G401.6 (cell line): ENCODE results near the gene TSPYL4.

Experiments used
- FAIRE-seq: peaks from 2 replicates; lab custom pipeline; 2012; peaks lifted over from hg19 to GRCh38; lab: Jason Lieb, UNC

The TSPYL4 gene

DNA sequence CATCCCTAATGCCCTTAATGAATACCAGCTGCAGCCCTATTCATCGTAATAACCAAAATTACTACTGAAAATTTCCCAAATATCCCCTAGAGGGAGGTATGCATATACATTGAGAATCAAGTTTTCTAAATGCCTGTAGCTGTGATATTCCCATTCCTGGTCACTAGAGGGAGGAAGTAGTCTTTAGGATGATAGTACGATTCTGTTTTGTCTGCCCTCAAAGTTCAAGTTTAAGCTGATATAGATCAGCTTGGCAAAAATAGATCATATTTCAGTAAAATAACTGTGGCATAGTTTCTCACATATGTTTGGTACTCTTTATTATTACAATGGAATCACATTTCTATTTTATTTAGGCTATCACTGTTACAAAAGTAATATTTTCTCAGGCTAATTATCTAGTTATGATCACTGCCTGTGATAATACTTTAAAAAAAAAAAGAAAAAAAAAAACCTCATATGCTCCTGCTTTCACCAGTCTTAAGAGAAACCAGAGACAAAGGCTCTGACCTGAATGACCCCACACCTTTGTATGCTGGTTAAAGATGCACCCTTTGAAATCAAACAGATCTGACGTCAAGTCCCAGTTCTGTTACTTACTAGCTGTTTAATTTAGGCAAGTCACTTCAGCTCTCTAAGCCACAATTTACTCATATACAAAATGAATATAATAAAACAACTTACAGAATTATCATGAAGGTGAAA lies 14.9 kb upstream of the TSPYL4 start:
- peak; percentile 97 for FAIRE-seq

DNA sequence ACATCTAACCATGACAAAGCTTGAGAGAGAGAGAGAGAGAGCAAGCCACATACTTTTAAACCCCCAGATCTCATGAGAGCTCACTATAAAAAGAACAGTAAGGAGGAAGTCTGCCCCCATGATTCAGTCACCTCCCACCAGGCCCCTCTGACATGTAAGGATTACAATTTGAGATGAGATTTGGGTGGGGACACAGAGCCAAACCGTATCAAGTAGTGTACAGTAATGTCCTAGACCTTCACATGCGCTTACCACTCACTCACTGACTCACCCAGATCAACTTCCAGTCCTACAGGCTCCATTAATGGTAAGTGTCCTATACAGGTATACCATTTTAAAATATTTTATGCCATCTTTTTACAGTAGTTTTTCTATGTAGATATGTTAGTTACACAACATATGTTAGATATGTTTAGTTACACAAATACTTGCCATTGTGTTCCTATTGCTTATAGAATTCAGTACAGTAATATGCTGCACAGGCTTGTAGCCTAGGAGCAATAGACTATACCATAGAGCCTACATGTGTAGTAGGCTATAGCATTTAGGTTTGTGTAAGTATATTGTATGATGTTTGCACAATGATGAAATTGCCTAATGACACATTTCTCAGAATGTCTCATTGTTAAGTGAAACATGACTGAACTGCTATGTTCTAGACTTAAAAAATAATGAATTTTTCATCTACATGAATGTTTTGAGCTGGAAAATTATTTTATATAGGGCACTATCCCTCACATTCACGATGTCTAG lies 14.1 kb upstream of the TSPYL4 start:
- FAIRE-seq = no peak

DNA sequence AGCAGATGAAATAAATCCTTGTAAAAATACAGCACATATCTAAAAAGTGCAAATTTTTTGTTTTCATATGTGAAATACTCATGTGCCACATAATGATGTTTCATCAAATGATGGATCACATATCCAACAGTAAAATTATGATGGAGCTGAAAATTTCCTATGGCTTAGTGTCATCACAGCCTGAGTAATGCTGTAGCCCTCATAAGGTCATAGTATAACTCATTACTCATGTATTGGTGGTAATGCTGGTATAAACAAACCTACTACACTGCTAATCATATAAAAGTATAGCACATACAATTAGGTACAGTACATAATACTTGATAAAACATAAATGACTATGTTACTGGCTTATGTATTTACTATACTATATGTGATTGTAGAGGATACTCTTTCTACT lies 12.9 kb upstream of the TSPYL4 start:
- FAIRE-seq = no peak

DNA sequence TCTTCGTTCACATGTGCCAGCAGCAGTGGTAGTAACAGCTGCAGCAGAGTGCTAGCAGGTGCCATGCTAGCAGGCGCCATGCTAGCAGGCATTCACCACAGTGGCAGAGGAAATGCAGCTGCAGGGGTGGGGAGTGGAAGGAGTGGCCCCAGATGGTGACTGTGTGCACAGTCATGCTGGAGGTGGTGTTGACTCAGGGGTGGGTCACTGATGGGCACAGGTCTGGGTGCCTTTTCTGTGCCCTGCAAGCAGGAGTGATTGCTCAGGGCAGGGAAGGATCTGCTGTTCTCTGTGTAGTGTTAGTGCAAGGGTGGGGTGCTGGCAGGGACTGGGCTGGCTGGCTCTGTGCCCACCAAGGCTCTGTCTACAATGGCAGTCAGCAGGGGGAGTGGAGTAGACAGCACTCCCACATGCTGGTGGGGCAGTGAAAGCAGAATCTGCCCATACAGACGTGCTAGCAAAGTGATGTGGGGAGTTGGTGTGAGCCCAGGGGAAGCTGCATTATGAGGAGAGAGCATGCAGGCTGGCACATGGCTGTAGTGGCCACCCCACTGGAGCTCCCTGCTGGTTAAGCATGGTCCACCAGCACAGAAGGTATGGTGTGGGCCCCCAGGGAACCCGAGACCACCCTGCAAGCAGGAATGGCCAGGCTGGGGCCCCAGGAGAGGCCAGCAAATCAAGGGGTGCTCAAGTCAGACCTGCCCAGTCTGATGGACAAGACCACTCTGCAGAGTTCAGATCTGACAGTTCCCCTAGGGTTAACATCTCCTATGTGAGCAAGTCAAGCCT lies 11.4 kb upstream of the TSPYL4 start:
- no peak for FAIRE-seq

- FAIRE-seq = no peak
Observed at GRCh38 chr6:116263353-116263752, 9.5 kb upstream of the TSPYL4 start.

DNA sequence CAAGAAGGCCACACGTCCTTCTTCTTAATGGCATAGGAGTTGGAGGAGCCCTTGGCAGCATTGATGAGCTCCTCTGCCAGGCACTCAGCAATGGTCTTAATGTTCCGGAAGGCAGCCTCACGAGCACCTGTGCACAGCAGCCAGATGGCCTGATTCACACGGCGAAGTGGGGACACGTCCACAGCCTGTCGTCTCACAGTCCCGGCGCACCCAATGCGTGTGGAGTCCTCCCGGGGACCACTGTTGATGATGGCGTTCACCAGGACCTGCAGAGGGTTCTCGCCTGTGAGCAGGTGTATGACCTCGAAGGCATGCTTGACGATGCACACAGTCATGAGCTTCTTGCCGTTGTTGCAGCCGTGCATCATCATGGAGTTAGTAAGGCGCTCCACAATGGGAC lies 4.6 kb upstream of the TSPYL4 start:
- FAIRE-seq = no peak

- FAIRE-seq = no peak
Observed at GRCh38 chr6:116256694-116257093, 2.8 kb upstream of the TSPYL4 start.

GRCh38 chr6:116255246-116255800 lies 1.4 kb upstream of the TSPYL4 start:
- no peak for FAIRE-seq

GRCh38 chr6:116254297-116255056 lies 602 bp upstream of the TSPYL4 start:
- no peak for FAIRE-seq

- no peak for FAIRE-seq
Observed at GRCh38 chr6:116253188-116253504, 729 bp downstream of the TSPYL4 start.

GRCh38 chr6:116251568-116252384 lies 2.1 kb downstream of the TSPYL4 start:
- FAIRE-seq = no peak

DNA sequence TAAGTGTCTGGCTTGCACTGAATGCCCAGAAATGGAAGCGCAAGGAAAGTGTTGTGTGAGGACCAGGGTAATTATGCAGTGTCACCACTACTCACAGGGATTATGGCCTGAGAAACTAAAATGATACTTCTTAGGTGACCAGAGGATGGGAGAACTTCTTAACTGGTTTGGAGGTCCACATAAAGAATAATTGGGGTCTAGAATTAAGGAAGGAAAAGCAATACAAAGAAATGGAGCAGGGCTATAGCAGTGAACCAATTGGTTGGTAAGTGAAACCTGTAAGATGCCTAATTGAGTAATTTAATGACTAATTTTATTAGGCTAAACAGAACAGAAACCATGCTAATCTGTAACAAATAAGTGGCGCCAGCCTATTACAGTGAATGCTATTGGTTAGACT lies 5.3 kb downstream of the TSPYL4 start:
- no peak for FAIRE-seq

- FAIRE-seq = no peak
Observed at GRCh38 chr6:116247285-116247684, 6.6 kb downstream of the TSPYL4 start.

DNA sequence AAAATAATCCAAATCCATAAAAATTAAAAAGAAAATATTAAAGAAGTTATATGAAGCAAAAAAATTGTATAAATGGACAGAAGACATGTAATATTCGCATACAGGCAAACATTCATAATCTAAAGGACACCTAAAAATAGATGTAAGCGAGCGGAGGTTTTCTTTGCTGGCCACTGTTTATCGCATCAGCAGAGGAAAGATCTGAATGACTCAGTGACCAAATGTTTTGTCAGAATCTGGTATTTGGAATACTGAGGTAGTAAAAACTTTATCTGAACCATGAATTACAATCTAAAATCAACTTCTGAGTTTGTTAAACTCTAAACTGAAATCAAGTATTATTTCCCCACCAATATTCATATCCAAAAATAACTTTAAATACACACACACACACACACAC lies 7.8 kb downstream of the TSPYL4 start:
- no peak for FAIRE-seq

DNA sequence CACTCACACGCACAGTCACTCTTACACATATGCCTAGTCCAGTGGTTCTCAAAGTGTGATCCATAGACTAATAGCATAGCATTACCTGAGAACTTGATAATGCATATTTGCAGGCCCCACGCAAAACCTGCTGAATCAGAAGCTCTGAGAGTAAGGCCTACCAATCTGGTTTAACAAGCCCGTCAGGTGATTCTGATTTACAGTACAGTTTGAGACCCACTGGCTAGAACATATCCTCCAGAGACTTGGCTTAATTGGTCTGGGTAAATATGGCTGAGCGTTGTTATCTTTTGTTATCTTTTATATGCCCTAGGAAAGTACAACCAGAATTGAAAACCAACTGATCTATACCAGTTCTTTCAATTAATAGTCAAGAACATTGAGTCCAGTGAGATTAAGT lies 9.6 kb downstream of the TSPYL4 start:
- no peak for FAIRE-seq

GRCh38 chr6:116239856-116240255 lies 14.0 kb downstream of the TSPYL4 start:
- FAIRE-seq = no peak

DNA sequence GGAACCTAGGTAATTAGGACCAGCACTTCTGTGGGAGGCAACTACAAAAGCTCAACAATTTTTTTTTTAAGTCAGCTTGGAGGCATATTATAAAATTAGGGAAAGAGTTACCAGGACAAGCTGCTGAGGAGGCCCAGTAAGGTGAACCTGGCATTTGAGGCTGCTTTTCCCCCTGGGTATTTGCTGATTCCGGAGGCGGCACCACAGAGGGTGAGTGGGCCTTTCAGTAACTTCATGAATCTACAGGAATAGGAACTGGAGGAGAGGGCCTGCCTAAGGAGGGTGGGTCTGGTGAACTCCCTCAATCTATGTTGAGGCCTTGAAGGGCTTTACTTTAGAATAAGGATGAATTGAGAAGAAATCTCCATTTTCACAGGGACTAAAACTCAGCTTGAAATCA lies 14.6 kb downstream of the TSPYL4 start:
- no peak for FAIRE-seq

DNA sequence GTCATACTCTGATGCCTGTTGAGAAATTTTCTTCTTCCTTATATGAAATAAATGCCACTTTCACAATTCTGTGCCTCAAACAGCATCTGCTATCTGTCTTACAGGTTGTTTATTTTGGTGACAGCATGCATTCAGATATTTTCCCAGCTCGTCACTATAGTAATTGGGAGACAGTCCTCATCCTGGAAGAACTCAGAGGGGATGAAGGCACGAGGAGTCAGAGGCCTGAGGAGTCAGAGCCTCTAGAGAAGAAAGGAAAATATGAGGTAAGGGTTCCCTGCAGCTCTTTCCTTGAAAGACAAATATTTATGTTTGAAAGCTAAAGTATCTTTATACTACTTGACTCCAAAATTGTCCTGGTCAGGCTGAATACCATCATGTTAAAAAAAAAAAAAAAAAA lies 15.8 kb downstream of the TSPYL4 start:
- FAIRE-seq = no peak

DNA sequence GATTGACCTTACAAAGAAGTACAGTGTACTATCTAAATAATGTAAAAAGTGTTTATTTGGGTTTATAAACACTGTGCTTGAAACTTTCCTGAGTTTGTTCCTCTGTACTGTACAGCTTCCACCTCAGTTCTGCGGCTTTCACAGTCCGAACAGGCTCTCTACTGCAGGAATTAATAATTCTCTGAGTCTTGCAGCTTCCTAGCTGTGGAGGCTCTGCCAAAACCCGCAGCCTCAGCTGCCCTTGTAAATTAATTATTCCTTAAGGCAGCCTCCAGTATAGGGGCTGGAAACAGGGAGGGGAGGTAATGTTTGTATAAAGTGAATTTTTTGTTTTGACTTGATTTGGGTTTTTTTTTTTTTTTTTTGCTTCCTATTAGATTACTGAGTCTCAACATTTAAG lies 19.2 kb downstream of the TSPYL4 start:
- FAIRE-seq = no peak

GRCh38 chr6:116229287-116229913 lies 24.5 kb downstream of the TSPYL4 start:
- no peak for FAIRE-seq

DNA sequence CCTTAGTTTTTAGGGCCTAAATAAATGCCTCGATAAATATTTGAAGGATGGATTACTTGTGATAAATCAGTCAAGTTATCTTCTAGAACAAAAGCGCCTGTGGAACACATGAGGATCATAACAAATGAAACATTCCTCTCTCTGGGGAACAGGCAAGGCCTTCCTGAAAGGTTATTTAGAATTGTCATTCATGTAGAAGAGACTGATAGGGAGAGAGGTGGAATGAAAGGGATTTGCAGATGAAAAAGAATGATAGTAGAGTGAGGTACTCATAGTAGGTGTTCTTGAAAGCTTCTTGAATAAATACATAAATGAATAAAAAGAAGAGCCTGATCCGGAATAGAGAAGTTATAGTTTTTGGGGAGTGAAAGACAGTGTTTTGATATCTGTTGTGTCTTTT lies 30.5 kb downstream of the TSPYL4 start:
- FAIRE-seq = no peak
